SH-SY5Y (cell line): ENCODE results near the gene SRRM3.

Experiments
- GATA2 ChIP-seq: IDR thresholded peaks from 2 replicates; pipeline ENCODE4 v1.6.1; 2011; ENCODE audit warnings: mild to moderate bottlenecking, low read depth, low read length
- GATA3 ChIP-seq: IDR thresholded peaks from 2 replicates; pipeline ENCODE4 v1.6.1; 2011; ENCODE audit warnings: low read depth, mild to moderate bottlenecking, low read length, moderate library complexity

- TF ChIP-seq GATA2 (no peak), GATA3 (no peak)
Observed at GRCh38 chr7:76247938-76248337, 46.2 kb downstream of the SRRM3 start.
